ENCODE data around the gene USP16. TPM values are rescaled to one million over a fixed set of nuclear protein-coding genes. Genes with fewer than 3 reads are reported as not detected.

Gene USP16
- total and polyA plus RNA-seq, 2 of the 13 experiments (the other 11 are each of a cell fraction or from before 2014, with no cell fraction given) = 16.5 to 46.9 TPM

- TF ChIP-seq ZNF737 (CRISPR knock-in tag; IDR thresholded peaks at IDR 0.05; ENCODE audit: borderline replicate concordance) (peak; percentile 23; the same call in 1 of the 2 replicates), ZNF639 (CRISPR knock-in tag; conservative IDR thresholded peaks at IDR 0.05) (no peak; the same call in 1 of the 2 replicates), FOXA1 (IDR thresholded peaks at IDR 0.05) (no peak), FOXA1 (CRISPR knock-in tag; IDR thresholded peaks at IDR 0.05) (no peak), ZNF790 (CRISPR knock-in tag; IDR thresholded peaks at IDR 0.05; ENCODE audit: borderline replicate concordance) (no peak), SRF (IDR thresholded peaks at IDR 0.05; ENCODE audit: low read depth, low read length) (0 out of 2 replicates have a peak, but pooled peaks have one; percentile 38), CREBL2 (CRISPR knock-in tag; IDR thresholded peaks at IDR 0.05; ENCODE audit: borderline replicate concordance) (no peak), ZNF33A (CRISPR knock-in tag; IDR thresholded peaks at IDR 0.05; ENCODE audit: borderline replicate concordance) (no peak), ZNF646 (CRISPR knock-in tag; IDR thresholded peaks at IDR 0.05) (no peak), POLR2AphosphoS2 (IDR thresholded peaks at IDR 0.05; ENCODE audit: low read depth, low read length) (no peak), ZNF704 (CRISPR knock-in tag; IDR thresholded peaks at IDR 0.05; ENCODE audit: borderline replicate concordance) (no peak)
- TF ChIP-seq, protein P1, sequence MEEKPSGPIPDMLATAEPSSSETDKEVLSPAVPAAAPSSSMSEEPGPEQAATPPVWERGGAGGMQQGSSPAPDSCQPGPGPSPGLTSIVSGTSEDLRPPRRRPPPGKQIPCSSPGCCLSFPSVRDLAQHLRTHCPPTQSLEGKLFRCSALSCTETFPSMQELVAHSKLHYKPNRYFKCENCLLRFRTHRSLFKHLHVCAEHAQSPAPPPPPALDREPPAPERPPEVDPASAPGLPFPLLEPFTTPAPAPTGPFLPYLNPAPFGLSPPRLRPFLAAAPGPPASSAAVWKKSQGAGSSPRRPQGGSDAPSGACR (CRISPR knock-in tag; IDR thresholded peaks at IDR 0.05) = peak; percentile 94; the same call in 1 of the 2 replicates
- TF ChIP-seq, protein P2, sequence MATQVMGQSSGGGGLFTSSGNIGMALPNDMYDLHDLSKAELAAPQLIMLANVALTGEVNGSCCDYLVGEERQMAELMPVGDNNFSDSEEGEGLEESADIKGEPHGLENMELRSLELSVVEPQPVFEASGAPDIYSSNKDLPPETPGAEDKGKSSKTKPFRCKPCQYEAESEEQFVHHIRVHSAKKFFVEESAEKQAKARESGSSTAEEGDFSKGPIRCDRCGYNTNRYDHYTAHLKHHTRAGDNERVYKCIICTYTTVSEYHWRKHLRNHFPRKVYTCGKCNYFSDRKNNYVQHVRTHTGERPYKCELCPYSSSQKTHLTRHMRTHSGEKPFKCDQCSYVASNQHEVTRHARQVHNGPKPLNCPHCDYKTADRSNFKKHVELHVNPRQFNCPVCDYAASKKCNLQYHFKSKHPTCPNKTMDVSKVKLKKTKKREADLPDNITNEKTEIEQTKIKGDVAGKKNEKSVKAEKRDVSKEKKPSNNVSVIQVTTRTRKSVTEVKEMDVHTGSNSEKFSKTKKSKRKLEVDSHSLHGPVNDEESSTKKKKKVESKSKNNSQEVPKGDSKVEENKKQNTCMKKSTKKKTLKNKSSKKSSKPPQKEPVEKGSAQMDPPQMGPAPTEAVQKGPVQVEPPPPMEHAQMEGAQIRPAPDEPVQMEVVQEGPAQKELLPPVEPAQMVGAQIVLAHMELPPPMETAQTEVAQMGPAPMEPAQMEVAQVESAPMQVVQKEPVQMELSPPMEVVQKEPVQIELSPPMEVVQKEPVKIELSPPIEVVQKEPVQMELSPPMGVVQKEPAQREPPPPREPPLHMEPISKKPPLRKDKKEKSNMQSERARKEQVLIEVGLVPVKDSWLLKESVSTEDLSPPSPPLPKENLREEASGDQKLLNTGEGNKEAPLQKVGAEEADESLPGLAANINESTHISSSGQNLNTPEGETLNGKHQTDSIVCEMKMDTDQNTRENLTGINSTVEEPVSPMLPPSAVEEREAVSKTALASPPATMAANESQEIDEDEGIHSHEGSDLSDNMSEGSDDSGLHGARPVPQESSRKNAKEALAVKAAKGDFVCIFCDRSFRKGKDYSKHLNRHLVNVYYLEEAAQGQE (IDR thresholded peaks at IDR 0.05; ENCODE audit: borderline replicate concordance in 1 of 2, low read depth in 1 of 2, low read length in 2 of 2) = peak in 1 of 2 experiments; percentile 16; a peak in 1 of 4 replicates
These were observed at the start of gene USP16 (continued) for GRCh38 chr21:29024474-29025327.

Measured in HepG2 (cell line).